Endothelial cell of umbilical vein (primary cell): Measurements from ENCODE around the gene APP. TPM values are rescaled to one million over a fixed set of nuclear protein-coding genes. Genes with fewer than 3 reads are reported as not detected.

Source experiments
- BruUV-seq: library from RNA; stranded (reverse); fragments of 400-500 nt; replicated peaks from 2 replicates; lab custom pipeline; 2021; lab: Mats Ljungman, UMichigan
- CTCF ChIA-PET: fragments of 300-600, 350-600 bp; sonication (Branson Sonifier 250); formaldehyde crosslinking; loops from one replicate; lab custom pipeline; 2021; ENCODE audit warnings: antibody characterized with exemption, inconsistent platforms; lab: Charles Lee
- POLR2A ChIA-PET: fragments of 300-600, 350-600 bp; sonication (Branson Sonifier 250); formaldehyde crosslinking; loops from one replicate; lab custom pipeline; 2021; ENCODE audit warnings: antibody characterized with exemption, inconsistent platforms; lab: Charles Lee
- DNase-seq: peaks from one replicate; pipeline ENCODE4 v3.0.0-alpha.2; 2011; ENCODE audit warnings: low read depth, low spot score
- FAIRE-seq: peaks from 2 replicates; lab custom pipeline; 2011; peaks lifted over from hg19 to GRCh38; lab: Jason Lieb, UNC
- H2AFZ ChIP-seq: 2 replicates; pipeline ENCODE4 v1.6.0; 2012; ENCODE audit warnings: low read depth, low read length, control low read depth, inconsistent platforms
- H3K27ac ChIP-seq: 2 replicates; pipeline ENCODE4 v1.5.1; 2011; ENCODE audit warnings: low read depth, mild to moderate bottlenecking, control low read depth, low read length, moderate library complexity; ENCODE audit not compliant: insufficient read depth
- H3K27me3 ChIP-seq, 2 experiments: 2 replicates each; pipeline versions ENCODE4 v1.6.0 to v1.6.1; 2011; ENCODE audit warnings: low read length in 2 of 2, mixed read lengths in 1 of 2; ENCODE audit not compliant: control insufficient read depth in 2 of 2, insufficient read depth in 2 of 2
- H3K36me3 ChIP-seq, 2 experiments: 2 replicates in 1 of 2; 3 replicates in 1 of 2; pipeline ENCODE4 v1.5.1; 2011; ENCODE audit warnings: low read length in 2 of 2, mild to moderate bottlenecking in 1 of 2, moderate library complexity in 1 of 2; ENCODE audit not compliant: control insufficient read depth in 2 of 2, insufficient read depth in 2 of 2; ENCODE audit errors: extremely low read depth in 1 of 2
- H3K4me1 ChIP-seq: 3 replicates; pipeline ENCODE4 v1.5.1; 2011; ENCODE audit warnings: mild to moderate bottlenecking, low read length; ENCODE audit not compliant: control insufficient read depth, insufficient read depth; ENCODE audit errors: extremely low read depth
- H3K4me2 ChIP-seq: 2 replicates; pipeline ENCODE4 v1.6.1; 2011; ENCODE audit warnings: low read length, control low read depth, mixed read lengths; ENCODE audit not compliant: insufficient read depth
- H3K4me3 ChIP-seq, 3 experiments: fragments of 200-600 bp in 1 of 3; sonication (generic), shearing (Covaris generic) in 1 of 3; replicated peaks in 1 of 3; 2 replicates each; pipeline ENCODE4 v1.5.1; 2011 to 2016; ENCODE audit warnings: control low read depth in 3 of 3, low read length in 3 of 3, mild to moderate bottlenecking in 2 of 3, inconsistent platforms in 1 of 3, low read depth in 1 of 3, moderate library complexity in 1 of 3; ENCODE audit not compliant: insufficient read depth in 1 of 3
- H3K79me2 ChIP-seq: 2 replicates; pipeline ENCODE4 v1.6.0; 2012; ENCODE audit warnings: low read length, inconsistent platforms; ENCODE audit not compliant: control insufficient read depth, insufficient read depth
- H3K9ac ChIP-seq: replicated peaks from 2 replicates; pipeline ENCODE3; 2011; ENCODE audit warnings: low read length, control low read depth; ENCODE audit not compliant: insufficient read depth; ENCODE audit errors: extremely low read depth
- H3K9me1 ChIP-seq: replicated peaks from 3 replicates; pipeline ENCODE4 v1.6.0; 2011; ENCODE audit warnings: mild to moderate bottlenecking, low read length; ENCODE audit not compliant: control insufficient read depth, insufficient read depth; ENCODE audit errors: extremely low read depth
- H3K9me3 ChIP-seq: replicated peaks from 2 replicates; pipeline ENCODE4 v1.5.1; 2012; ENCODE audit warnings: low read length, inconsistent platforms; ENCODE audit not compliant: control insufficient read depth, insufficient read depth
- H4K20me1 ChIP-seq: replicated peaks from 2 replicates; pipeline ENCODE3; 2011; ENCODE audit warnings: mild to moderate bottlenecking, low read length; ENCODE audit not compliant: control insufficient read depth, insufficient read depth; ENCODE audit errors: extremely low read depth
- EZH2 ChIP-seq: IDR thresholded peaks from 2 replicates; pipeline ENCODE4 v1.6.1; 2012; ENCODE audit warnings: borderline replicate concordance, low read depth, mild to moderate bottlenecking, moderate library complexity, low read length, inconsistent platforms; ENCODE audit not compliant: severe bottlenecking
- FOS ChIP-seq: IDR thresholded peaks from 2 replicates; pipeline ENCODE4 v1.6.1; 2011; ENCODE audit warnings: mild to moderate bottlenecking, low read length, moderate library complexity, borderline replicate concordance; ENCODE audit not compliant: insufficient read depth
- GATA2 ChIP-seq: IDR thresholded peaks from 2 replicates; pipeline ENCODE4 v1.7.0; 2011; ENCODE audit warnings: low read depth, mild to moderate bottlenecking, moderate library complexity, mixed read lengths, low read length; ENCODE audit not compliant: insufficient read length, insufficient read depth
- JUN ChIP-seq: IDR thresholded peaks from 2 replicates; pipeline ENCODE4 v1.6.1; 2011; ENCODE audit warnings: borderline replicate concordance, low read depth; ENCODE audit not compliant: insufficient read length, insufficient read depth
- MYC ChIP-seq: IDR thresholded peaks from one replicate; pipeline ENCODE4 v1.6.1; 2011; ENCODE audit warnings: mild to moderate bottlenecking, low read depth, low read length
- POLR2A ChIP-seq: IDR thresholded peaks from 2 replicates; pipeline ENCODE4 v1.6.1; 2012; ENCODE audit warnings: low read depth, mild to moderate bottlenecking, control low read depth, low read length
- POLR2AphosphoS5 ChIP-seq: IDR thresholded peaks from 2 replicates; pipeline ENCODE4 v1.6.1; 2012; ENCODE audit warnings: low read depth, mild to moderate bottlenecking, control low read depth, low read length, moderate library complexity; ENCODE audit not compliant: insufficient read depth
- dilution Hi-C: fragments of 300-500 bp; cut with MboI; formaldehyde crosslinking; loops from one replicate; pipeline ENCODE4 v1.15.0; 2019; ENCODE audit warnings: low sequenced_read_pairs; ENCODE audit not compliant: extremely low pct_ligation_motif_present
- intact Hi-C: fragments of 100-400 bp; cut with micrococcal nuclease; formaldehyde crosslinking; loops from one replicate; pipeline ENCODE4 v1.10.0; 2022
- polyA plus RNA-seq, 4 experiments: library from polyadenylated mRNA; depleted of rRNA in 3 of 4; stranded (reverse) in 3 of 4; unstranded in 1 of 4; fragments of >200 nt; gene quantifications; 2 replicates each; pipeline versions ENCODE4 v1.2.1 to v1.2.3, GENCODE V29; 2011 to 2012; ENCODE audit warnings: missing spikeins in 1 of 4
- total RNA-seq: library from RNA; stranded (reverse); gene quantifications from 2 replicates; pipeline ENCODE4 v1.2.3, GENCODE V29; 2021
- TF ChIP-seq, protein P1 (sequence below): IDR thresholded peaks from 2 replicates; pipeline ENCODE4 v1.6.1; 2011; ENCODE audit not compliant: insufficient read depth, insufficient read length
- TF ChIP-seq, protein P2 (sequence below), 2 donors: IDR thresholded peaks; 1 replicate in 1 of 2; 2 replicates in 1 of 2; pipeline ENCODE4 v1.5.1; 2011; ENCODE audit warnings: low read length in 2 of 2, mild to moderate bottlenecking in 2 of 2, moderate library complexity in 2 of 2, control low read depth in 1 of 2, inconsistent platforms in 1 of 2, low read depth in 1 of 2; ENCODE audit not compliant: insufficient read depth in 1 of 2; ENCODE audit errors: extremely low read depth in 1 of 2

The APP gene
- total and polyA plus RNA-seq, 2 donors (not counting 3 experiments of a cell fraction or from before 2014, with no cell fraction given) = 914 to 928 TPM

DNA sequence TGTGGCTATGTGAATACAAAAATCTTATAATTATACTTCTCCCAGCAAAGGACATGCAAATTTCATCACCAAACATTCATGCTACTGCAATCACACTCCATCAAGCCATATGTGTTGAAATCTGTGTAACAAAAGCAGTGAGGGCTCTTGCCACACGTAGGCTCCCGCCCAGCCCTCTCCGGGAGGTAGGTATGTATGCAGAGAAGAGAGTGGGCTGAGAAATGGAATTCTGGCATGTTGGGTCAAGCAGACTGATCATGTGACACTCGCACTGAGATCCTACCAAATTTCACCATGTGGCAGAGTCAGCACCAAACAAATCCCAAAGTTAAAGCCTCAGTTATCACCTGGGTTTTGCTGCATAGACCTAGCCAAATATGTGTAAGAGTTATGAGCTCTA is 49.7 kb downstream of the APP start:
- peaks cover 98% of the 10 kb centered on the region for H3K79me2 ChIP-seq
- H2AFZ ChIP-seq = no peak overlapping the region
- FAIRE-seq (no peak), DNase-seq (no peak)
- ChIA-PET CTCF (interaction anchor here (0.9 to 2.1 kb wide), 2 partner anchors 9 to 50 kb away, joined by 3 to 5 read pairs; no protein-coding TSS in a partner anchor), POLR2A (no interaction called here)
- dilution Hi-C loops = no loop called here
- TF ChIP-seq FOS (no peak), POLR2A (no peak), POLR2AphosphoS5 (no peak), MYC (no peak)
- TF ChIP-seq, protein P1, sequence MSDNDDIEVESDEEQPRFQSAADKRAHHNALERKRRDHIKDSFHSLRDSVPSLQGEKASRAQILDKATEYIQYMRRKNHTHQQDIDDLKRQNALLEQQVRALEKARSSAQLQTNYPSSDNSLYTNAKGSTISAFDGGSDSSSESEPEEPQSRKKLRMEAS = no peak
- TF ChIP-seq, protein P2, sequence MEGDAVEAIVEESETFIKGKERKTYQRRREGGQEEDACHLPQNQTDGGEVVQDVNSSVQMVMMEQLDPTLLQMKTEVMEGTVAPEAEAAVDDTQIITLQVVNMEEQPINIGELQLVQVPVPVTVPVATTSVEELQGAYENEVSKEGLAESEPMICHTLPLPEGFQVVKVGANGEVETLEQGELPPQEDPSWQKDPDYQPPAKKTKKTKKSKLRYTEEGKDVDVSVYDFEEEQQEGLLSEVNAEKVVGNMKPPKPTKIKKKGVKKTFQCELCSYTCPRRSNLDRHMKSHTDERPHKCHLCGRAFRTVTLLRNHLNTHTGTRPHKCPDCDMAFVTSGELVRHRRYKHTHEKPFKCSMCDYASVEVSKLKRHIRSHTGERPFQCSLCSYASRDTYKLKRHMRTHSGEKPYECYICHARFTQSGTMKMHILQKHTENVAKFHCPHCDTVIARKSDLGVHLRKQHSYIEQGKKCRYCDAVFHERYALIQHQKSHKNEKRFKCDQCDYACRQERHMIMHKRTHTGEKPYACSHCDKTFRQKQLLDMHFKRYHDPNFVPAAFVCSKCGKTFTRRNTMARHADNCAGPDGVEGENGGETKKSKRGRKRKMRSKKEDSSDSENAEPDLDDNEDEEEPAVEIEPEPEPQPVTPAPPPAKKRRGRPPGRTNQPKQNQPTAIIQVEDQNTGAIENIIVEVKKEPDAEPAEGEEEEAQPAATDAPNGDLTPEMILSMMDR (IDR thresholded peaks at IDR 0.05; ENCODE audit: extremely low read depth in 1 of 2, insufficient read depth in 1 of 2, low read depth in 1 of 2, low read length in 2 of 2) = no peak
- no peaks in the 10 kb centered on the region for H3K9me1 ChIP-seq
- no peaks in the 10 kb centered on the region for H3K36me3 ChIP-seq
- H3K9ac ChIP-seq = no peak overlapping the region
- no peaks in the 10 kb centered on the region for H3K27me3 ChIP-seq
- no peak overlapping the region for H3K4me3 ChIP-seq
- no peaks in the 10 kb centered on the region for H3K9me3 ChIP-seq
- intact Hi-C loops = no loop called here
- H3K4me2 ChIP-seq = no peak overlapping the region
- peaks cover 38% of the 10 kb centered on the region for H3K4me1 ChIP-seq
- H4K20me1 ChIP-seq = peaks cover 4% of the 10 kb centered on the region
- H3K27ac ChIP-seq = no peak overlapping the region
- BruUV-seq = no TSS peak

DNA sequence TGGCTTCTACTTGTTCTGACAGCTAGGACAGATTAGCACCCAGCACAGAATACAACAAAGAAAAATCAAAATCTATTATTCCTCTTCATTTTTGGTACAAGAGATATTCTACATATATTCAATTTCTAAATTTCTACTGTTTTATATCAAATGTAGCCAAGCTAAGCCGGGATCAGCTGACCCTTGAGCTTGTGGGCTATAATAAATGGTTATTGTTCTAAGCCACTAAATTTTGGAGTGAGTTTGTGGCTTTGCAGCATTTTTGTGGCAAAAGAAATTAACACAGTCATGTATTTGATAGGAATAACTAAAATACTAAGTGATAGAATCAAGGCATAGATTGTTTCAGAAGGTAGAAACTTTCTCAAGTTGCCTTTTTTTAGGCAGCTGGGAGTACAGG is 50.7 kb downstream of the APP start:
- TF ChIP-seq MYC (no peak), GATA2 (no peak), EZH2 (no peak), FOS (no peak), POLR2A (no peak), JUN (no peak), POLR2AphosphoS5 (no peak)
- TF ChIP-seq, protein P1 = no peak
- TF ChIP-seq, protein P2 (IDR thresholded peaks at IDR 0.05; ENCODE audit: extremely low read depth in 1 of 2, insufficient read depth in 1 of 2, low read depth in 1 of 2, low read length in 2 of 2) = no peak
- dilution Hi-C loops (no loop called here), intact Hi-C loops (no loop called here)
- Histone ChIP-seq H3K79me2 (peaks cover 98% of the 10 kb centered on the region), H2AFZ (no peak overlapping the region), H3K27me3 (no peaks in the 10 kb centered on the region), H3K27ac (no peak overlapping the region), H3K9me1 (no peaks in the 10 kb centered on the region), H3K9ac (no peak overlapping the region), H4K20me1 (peaks cover 4% of the 10 kb centered on the region), H3K4me2 (no peak overlapping the region), H3K4me1 (peaks cover 36% of the 10 kb centered on the region), H3K4me3 (no peak overlapping the region), H3K36me3 (no peaks in the 10 kb centered on the region), H3K9me3 (no peaks in the 10 kb centered on the region)
- FAIRE-seq (no peak), DNase-seq (no peak)
- no TSS peak for BruUV-seq
- ChIA-PET POLR2A (no interaction called here), CTCF (interaction anchor here (2.1 kb wide), 1 partner anchor 10 kb away, joined by 5 read pairs; no protein-coding TSS in a partner anchor)
